HEK293T (cell line): ENCODE results near the gene BRD4.

Experiments
- CTCF ChIA-PET: fragments of 350-600 bp; formaldehyde crosslinking; extraction: SDS; loops from one replicate; lab custom pipeline; 2021; ENCODE audit warnings: antibody characterized with exemption, inconsistent platforms; lab: Yijun Ruan, JAX
- POLR2A ChIA-PET: fragments of 350-600 bp; formaldehyde crosslinking; extraction: SDS; loops from one replicate; lab custom pipeline; 2020; ENCODE audit warnings: antibody characterized with exemption, inconsistent platforms; lab: Yijun Ruan, JAX
- DNase-seq: peaks from one replicate; pipeline ENCODE4 v3.0.0; 2012; ENCODE audit warnings: mixed read lengths; ENCODE audit errors: extremely low spot score
- ARNT ChIP-seq: fragments of 450-650 bp; IDR thresholded peaks from 2 replicates; pipeline ENCODE4 v1.6.1; 2017; ENCODE audit warnings: mild to moderate bottlenecking
- BHLHE40 ChIP-seq: fragments of 450-650 bp; IDR thresholded peaks from 2 replicates; pipeline ENCODE4 v1.6.1; 2016; ENCODE audit warnings: mild to moderate bottlenecking, moderate library complexity, borderline replicate concordance
- CTBP1 ChIP-seq: fragments of 450-650 bp; IDR thresholded peaks from 2 replicates; pipeline ENCODE4 v1.6.1; 2016; ENCODE audit warnings: borderline replicate concordance
- ELF4 ChIP-seq: fragments of 450-650 bp; IDR thresholded peaks from 2 replicates; pipeline ENCODE4 v1.6.1; 2017; ENCODE audit warnings: antibody characterized with exemption
- FOXA1 ChIP-seq: fragments of 450-650 bp; IDR thresholded peaks from 2 replicates; pipeline ENCODE4 v1.6.1; 2016; ENCODE audit warnings: mild to moderate bottlenecking
- FOXK2 ChIP-seq: fragments of 450-650 bp; IDR thresholded peaks from 2 replicates; pipeline ENCODE4 v1.6.1; 2016; ENCODE audit warnings: mild to moderate bottlenecking
- FOXM1 ChIP-seq: fragments of 450-650 bp; IDR thresholded peaks from 2 replicates; pipeline ENCODE4 v1.6.1; 2017; ENCODE audit warnings: mild to moderate bottlenecking, borderline replicate concordance
- HDGF ChIP-seq: fragments of 450-650 bp; IDR thresholded peaks from 2 replicates; pipeline ENCODE4 v1.6.1; 2017; ENCODE audit warnings: antibody characterized with exemption, borderline replicate concordance
- L3MBTL2 ChIP-seq: fragments of 450-650 bp; conservative IDR thresholded peaks from 2 replicates; pipeline ENCODE4 v1.6.1; 2016; ENCODE audit warnings: mild to moderate bottlenecking
- LEF1 ChIP-seq: fragments of 450-650 bp; IDR thresholded peaks from 2 replicates; pipeline ENCODE4 v1.6.1; 2017; ENCODE audit warnings: mild to moderate bottlenecking, borderline replicate concordance
- NFRKB ChIP-seq: fragments of 450-650 bp; IDR thresholded peaks from 2 replicates; pipeline ENCODE4 v1.6.1; 2016; ENCODE audit warnings: mild to moderate bottlenecking, moderate library complexity
- PKNOX1 ChIP-seq: fragments of 450-650 bp; IDR thresholded peaks from 2 replicates; pipeline ENCODE4 v1.6.1; 2016
- SP1 ChIP-seq: fragments of 450-650 bp; IDR thresholded peaks from 2 replicates; pipeline ENCODE4 v1.6.1; 2017
- SUZ12 ChIP-seq: fragments of 450-650 bp; IDR thresholded peaks from 2 replicates; pipeline ENCODE4 v1.6.1; 2016; ENCODE audit warnings: mild to moderate bottlenecking
- TARDBP ChIP-seq: fragments of 450-650 bp; IDR thresholded peaks from 2 replicates; pipeline ENCODE4 v1.6.1; 2016
- ZNF384 ChIP-seq: fragments of 450-650 bp; IDR thresholded peaks from 2 replicates; pipeline ENCODE4 v1.6.1; 2016

Gene BRD4

GRCh38 chr19:15324791-15325519 is 7.4 kb downstream of the BRD4 start:
- DNase-seq = no peak
- ChIA-PET POLR2A (no interaction called here), CTCF (no interaction called here)
- TF ChIP-seq SUZ12 = no peak
- no peak for TF ChIP-seq PKNOX1
- no peak for TF ChIP-seq L3MBTL2

GRCh38 chr19:15323496-15324235 is 8.7 kb downstream of the BRD4 start:
- no peak for TF ChIP-seq ARNT
- no peak for TF ChIP-seq HDGF
- TF ChIP-seq FOXK2 = no peak
- TF ChIP-seq L3MBTL2 = no peak
- TF ChIP-seq NFRKB = no peak
- TF ChIP-seq LEF1 = no peak
- no peak for TF ChIP-seq CTBP1
- no peak for TF ChIP-seq ZNF384
- TF ChIP-seq TARDBP = no peak
- no peak for TF ChIP-seq FOXM1
- TF ChIP-seq ELF4 = no peak
- no peak for TF ChIP-seq BHLHE40
- no peak for TF ChIP-seq SUZ12
- no peak for DNase-seq
- POLR2A ChIA-PET = no interaction called here
- CTCF ChIA-PET = no interaction called here

GRCh38 chr19:15321739-15322138 is 10.6 kb downstream of the BRD4 start:
- POLR2A ChIA-PET = no interaction called here
- CTCF ChIA-PET = no interaction called here
- no peak for DNase-seq
- TF ChIP-seq ZNF384 = no peak
- TF ChIP-seq TARDBP = no peak
- TF ChIP-seq SP1 = no peak
- no peak for TF ChIP-seq L3MBTL2
- no peak for TF ChIP-seq HDGF
- TF ChIP-seq BHLHE40 = no peak
- no peak for TF ChIP-seq SUZ12
- no peak for TF ChIP-seq NFRKB
- TF ChIP-seq FOXM1 = no peak
- no peak for TF ChIP-seq FOXK2
- TF ChIP-seq LEF1 = no peak
- no peak for TF ChIP-seq FOXA1
- no peak for TF ChIP-seq ARNT
- no peak for TF ChIP-seq ELF4
- TF ChIP-seq PKNOX1 = no peak
- no peak for TF ChIP-seq CTBP1

- DNase-seq = no peak
- ChIA-PET POLR2A (no interaction called here), CTCF (no interaction called here)
- no peak for TF ChIP-seq HDGF
- no peak for TF ChIP-seq ARNT
- no peak for TF ChIP-seq BHLHE40
- no peak for TF ChIP-seq NFRKB
- TF ChIP-seq ZNF384 = no peak
- TF ChIP-seq CTBP1 = no peak
- no peak for TF ChIP-seq FOXM1
- TF ChIP-seq FOXK2 = no peak
- no peak for TF ChIP-seq L3MBTL2
- no peak for TF ChIP-seq TARDBP
- TF ChIP-seq ELF4 = no peak
- no peak for TF ChIP-seq FOXA1
- no peak for TF ChIP-seq PKNOX1
- TF ChIP-seq SP1 = no peak
- no peak for TF ChIP-seq LEF1
- no peak for TF ChIP-seq SUZ12
Measured at GRCh38 chr19:15320116-15320515, 12.2 kb downstream of the BRD4 start.

- no peak for DNase-seq
- POLR2A ChIA-PET = interaction anchor here (1.3 kb wide), 1 partner anchor 14 kb away, joined by 6 read pairs; the partner anchor contains the start of gene BRD4
- CTCF ChIA-PET = interaction anchor here (1.7 kb wide), 1 partner anchor 15 kb away, joined by 4 read pairs; no protein-coding TSS in a partner anchor
- TF ChIP-seq FOXM1 (no peak), SUZ12 (no peak), FOXK2 (no peak), ARNT (no peak), ZNF384 (no peak), SP1 (no peak), NFRKB (no peak), FOXA1 (no peak), TARDBP (no peak)
Measured at GRCh38 chr19:15318241-15318691, 14.1 kb downstream of the BRD4 start.

GRCh38 chr19:15317392-15318071 is 14.8 kb downstream of the BRD4 start:
- TF ChIP-seq L3MBTL2 = no peak
- no peak for TF ChIP-seq HDGF
- TF ChIP-seq TARDBP = no peak
- TF ChIP-seq NFRKB = no peak
- no peak for TF ChIP-seq FOXK2
- no peak for TF ChIP-seq FOXA1
- no peak for TF ChIP-seq PKNOX1
- no peak for TF ChIP-seq LEF1
- no peak for TF ChIP-seq BHLHE40
- TF ChIP-seq CTBP1 = no peak
- no peak for TF ChIP-seq ELF4
- no peak for TF ChIP-seq ZNF384
- no peak for TF ChIP-seq ARNT
- TF ChIP-seq FOXM1 = no peak
- no peak for DNase-seq
- ChIA-PET POLR2A (interaction anchor here (1.3 kb wide), 1 partner anchor 15 kb away, joined by 6 read pairs; the partner anchor contains the start of gene BRD4), CTCF (interaction anchor here (1.7 kb wide), 1 partner anchor 14 kb away, joined by 4 read pairs; no protein-coding TSS in a partner anchor)
